HS-27A (cell line): ENCODE results near the gene USP15.
"Not testable (repeated sequence)": the region's sequence is repeated elsewhere in the genome, so short reads cannot be mapped to it uniquely, and the experiment has no call there.

ENCODE experiments used
- DNase-seq: peaks from one replicate; pipeline ENCODE4 v3.0.0-alpha.2; 2012; ENCODE audit warnings: low read depth, missing footprints

USP15 gene

GRCh38 chr12:62328296-62328921 is 68.2 kb downstream of the USP15 start:
- DNase-seq: no peak

GRCh38 chr12:62331306-62331705 is 71.1 kb downstream of the USP15 start:
- DNase-seq: no peak

GRCh38 chr12:62332598-62332997 is 72.4 kb downstream of the USP15 start:
- DNase-seq: no peak

DNA sequence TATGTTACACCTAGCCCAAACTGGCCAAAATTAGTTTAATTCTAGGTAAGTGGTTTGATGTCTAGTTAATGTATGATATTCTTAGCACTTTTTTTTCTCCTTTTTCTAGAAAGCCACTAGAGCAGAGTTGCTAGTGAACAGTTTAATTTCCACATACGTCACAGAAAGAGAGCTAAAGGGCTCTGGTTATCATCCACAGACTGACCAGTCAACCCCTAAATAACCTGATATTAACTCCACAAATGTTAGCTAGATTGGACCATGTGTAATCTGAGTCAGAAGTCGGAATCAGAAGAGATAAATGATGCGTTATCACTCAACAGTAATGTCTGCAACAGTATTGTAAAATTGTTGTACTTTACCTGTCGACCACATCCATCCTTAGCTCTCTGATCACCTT is 74.9 kb downstream of the USP15 start:
- no peak for DNase-seq

- no peak for DNase-seq
These were observed 75.6 kb downstream of the USP15 start for GRCh38 chr12:62335796-62336195.

- not testable (repeated sequence) for DNase-seq
These were observed 77.4 kb downstream of the USP15 start for GRCh38 chr12:62337643-62338042.

GRCh38 chr12:62342614-62343303 is 82.6 kb downstream of the USP15 start:
- DNase-seq: not testable (repeated sequence)

- DNase-seq: not testable (repeated sequence)
These were observed 83.3 kb downstream of the USP15 start for GRCh38 chr12:62343304-62344120.

DNA sequence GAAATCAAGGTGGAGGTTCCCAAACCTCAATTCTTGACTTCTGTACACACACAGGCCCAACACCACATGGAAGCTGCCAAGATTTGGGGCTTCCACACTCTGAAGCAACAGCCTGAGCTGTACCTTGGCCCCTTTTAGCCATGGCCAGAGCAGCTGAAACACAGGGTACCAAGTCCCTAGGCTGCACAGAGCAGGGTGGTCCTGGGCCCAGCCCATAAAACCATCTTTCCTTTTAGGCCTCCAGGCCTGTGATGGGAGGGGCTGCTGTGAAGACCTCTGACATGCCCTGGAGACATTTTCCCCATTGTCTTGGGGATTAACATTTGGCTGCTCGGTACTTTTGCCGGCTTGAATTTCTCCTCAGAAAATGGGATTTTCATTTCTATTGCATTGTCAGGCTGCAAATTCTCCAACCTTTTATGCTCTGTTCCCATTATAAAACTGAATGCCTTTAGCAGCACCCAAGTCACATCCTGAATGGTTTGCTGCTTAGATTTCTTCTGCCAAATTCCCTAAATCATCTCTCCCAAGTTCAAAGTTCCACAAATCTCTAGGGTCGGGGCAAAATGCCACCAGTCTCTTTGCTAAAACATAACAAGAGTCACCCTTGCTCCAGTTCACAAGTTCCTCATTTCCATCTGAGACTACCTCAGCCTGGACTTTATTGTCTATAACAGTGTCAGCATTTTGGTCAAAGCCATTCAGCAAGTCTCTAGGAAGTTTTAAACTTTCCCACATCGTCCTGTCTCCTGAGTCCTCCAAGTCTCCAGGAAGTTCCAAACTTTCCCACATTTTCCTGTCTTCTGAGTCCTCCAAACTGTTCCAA is 84.7 kb downstream of the USP15 start:
- DNase-seq: not testable (repeated sequence)

- no peak for DNase-seq
These were observed 85.5 kb downstream of the USP15 start for GRCh38 chr12:62345667-62346066.

DNA sequence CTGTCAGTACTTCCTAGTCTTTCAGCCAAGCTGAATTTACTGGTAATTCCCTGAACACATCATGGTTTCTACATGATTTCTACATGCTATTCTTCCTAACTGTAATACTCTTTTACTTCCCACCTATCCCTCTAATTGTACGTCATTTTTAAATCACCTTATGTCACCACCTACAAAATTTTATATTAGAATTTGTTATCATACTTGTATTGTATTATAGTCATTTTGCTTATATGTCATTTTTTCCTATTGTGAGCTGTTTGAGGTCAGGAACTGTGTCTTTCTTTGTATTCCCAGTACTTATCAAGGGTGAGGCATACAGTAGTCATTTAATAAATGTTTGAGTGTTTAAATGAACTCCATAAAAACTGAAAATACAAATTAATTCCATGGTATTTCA is 86.6 kb downstream of the USP15 start:
- DNase-seq: no peak

GRCh38 chr12:62347922-62348650 is 87.9 kb downstream of the USP15 start:
- DNase-seq: no peak

GRCh38 chr12:62350554-62350953 is 90.3 kb downstream of the USP15 start:
- no peak for DNase-seq

DNA sequence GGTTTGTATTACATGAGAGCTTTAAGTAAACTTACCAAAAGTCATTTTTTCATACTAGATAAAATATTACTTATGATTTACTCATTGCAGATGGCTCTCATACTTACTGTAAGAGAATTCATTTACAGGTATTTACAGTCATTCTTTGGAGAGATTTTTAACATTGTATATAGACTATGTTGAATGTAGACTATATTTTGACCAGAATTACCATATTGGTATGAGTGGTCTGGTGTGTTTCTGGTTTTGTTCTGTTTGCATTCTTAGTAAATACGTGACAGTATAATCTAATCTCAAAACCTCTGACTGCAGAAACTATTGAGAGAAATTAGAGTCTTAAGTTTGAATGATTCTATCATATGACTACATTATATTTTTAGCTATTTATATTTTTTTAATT is 91.1 kb downstream of the USP15 start:
- DNase-seq: no peak

GRCh38 chr12:62361048-62361447 is 100.8 kb downstream of the USP15 start:
- DNase-seq: no peak

DNA sequence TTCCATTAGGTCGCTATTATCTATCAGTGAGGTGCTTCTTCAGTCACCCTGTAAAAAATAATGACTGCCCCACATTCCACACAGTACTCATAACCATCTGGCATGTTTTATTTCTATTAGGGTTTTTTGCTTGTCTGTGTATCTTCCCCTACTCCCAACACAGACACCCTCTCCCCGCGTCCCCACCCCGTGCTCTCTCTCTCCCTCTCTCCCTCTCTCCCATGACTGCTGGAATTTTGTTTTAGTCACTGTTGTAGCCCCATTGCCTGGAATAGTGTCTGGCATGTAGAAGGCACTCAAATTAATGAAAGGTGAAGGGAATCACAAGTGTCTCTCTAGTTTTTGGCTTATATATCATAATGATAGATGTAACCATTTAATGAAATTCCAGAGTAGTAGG is 103.3 kb downstream of the USP15 start:
- no peak for DNase-seq

DNA sequence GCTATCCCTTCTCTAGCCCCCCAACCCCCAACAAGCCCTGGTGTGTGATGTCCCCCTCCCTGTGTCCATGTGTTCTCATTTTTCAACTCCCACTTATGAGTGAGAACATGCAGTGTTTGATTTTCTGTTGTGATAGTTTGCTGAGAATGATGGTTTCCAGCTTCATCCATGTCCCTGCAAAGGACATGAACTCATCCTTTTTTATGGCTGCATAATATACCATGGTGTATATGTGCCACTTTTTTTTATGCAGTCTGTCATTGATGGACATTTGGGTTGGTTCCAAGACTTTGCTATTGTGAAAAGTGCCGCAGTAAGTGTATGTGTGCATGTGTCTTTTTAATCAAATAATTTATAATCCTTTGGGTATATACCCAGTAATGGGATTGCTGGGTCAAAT is 104.5 kb downstream of the USP15 start:
- DNase-seq: not testable (repeated sequence)

DNA sequence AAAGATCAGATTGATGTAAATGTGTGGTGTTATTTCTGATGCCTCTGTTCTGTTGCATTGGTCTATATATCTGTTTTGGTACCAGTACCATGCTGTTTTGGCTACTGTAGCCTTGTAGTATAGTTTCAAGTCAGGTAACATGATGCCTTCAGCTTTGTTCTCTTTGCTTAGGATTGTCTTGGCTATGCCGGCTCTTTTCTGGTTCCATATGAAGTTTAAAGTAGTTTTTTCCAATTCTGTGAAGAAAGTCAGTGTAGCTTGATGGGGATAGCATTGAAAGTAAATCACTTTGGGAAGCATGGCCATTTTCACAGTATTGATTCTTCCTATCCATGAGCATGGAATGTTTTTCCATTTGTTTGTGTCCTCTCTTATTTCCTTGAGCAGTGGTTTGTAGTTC is 105.6 kb downstream of the USP15 start:
- DNase-seq: not testable (repeated sequence)

GRCh38 chr12:62368430-62369223 is 108.4 kb downstream of the USP15 start:
- not testable (repeated sequence) for DNase-seq

DNA sequence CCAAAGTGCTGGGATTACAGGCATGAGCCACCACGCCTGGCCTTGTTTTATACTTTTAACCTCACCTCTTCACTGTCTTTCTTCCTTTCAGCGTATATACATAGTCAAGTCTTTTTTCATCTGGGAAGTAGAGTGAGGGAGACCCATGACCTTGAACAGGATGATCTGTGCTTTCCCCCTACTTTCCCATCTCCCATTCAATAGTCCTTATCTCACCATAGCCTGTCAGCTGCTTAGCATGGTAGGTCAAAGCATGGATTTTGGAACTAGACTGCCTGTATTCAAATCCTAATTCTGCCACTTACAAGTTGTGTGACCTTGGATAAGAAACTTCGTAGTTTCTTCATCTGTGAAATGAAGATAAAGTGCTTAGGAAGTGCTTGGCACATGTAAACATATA is 110.0 kb downstream of the USP15 start:
- no peak for DNase-seq

DNA sequence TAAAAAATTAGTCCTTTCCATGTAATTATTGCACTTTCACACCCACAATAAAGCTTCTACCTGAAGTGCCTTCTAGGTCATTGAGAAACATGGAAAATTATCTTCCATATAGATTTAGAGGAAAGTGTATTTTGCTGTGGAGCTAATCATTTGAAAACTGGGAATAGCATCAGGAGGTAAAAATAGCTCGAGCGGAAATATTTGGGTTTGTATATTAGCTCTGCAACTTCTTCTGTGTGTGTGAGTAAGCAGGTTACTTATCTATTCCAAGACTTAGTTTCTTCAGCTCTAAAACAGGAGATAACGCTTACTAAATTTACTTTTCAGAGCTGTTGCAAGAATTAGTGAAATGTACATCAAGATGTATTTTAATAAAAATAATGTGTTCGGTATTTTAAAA is 111.5 kb downstream of the USP15 start:
- no peak for DNase-seq
